Activated B cell treated with CpG ODN at 0.5 μM for 24 hours (primary cell): ENCODE measurements around the gene RXRA. TPM values are rescaled to one million over a fixed set of nuclear protein-coding genes. Genes with fewer than 3 reads are reported as not detected.

Experiments used
- ATAC-seq: fragments of 200-7000 bp; cut with Tn5 transposase; one replicate; pipeline ENCODE4 v1.10.0; 2021; ENCODE audit warnings: low read depth, mild to moderate bottlenecking, moderate library complexity
- CTCF ChIA-PET: fragments of 350-600 bp; sonication (Branson Sonifier 250); formaldehyde crosslinking; loops from one replicate; lab custom pipeline; 2021; ENCODE audit warnings: antibody characterized with exemption; lab: Charles Lee
- POLR2A ChIA-PET: fragments of 350-600 bp; sonication (Branson Sonifier 250); formaldehyde crosslinking; loops from one replicate; lab custom pipeline; 2021; ENCODE audit warnings: antibody characterized with exemption; lab: Charles Lee
- DNase-seq: peaks from one replicate; pipeline ENCODE4 v3.0.0; 2022
- H3K27ac Mint-ChIP-seq: one replicate; pipeline ENCODE4 v1.8.0; 2020; ENCODE audit warnings: mixed read lengths
- H3K27me3 Mint-ChIP-seq: one replicate; pipeline ENCODE4 v1.8.0; 2021; ENCODE audit warnings: mixed read lengths
- H3K36me3 Mint-ChIP-seq: one replicate; pipeline ENCODE4 v1.8.0; 2021; ENCODE audit warnings: low read depth, mixed read lengths
- H3K4me1 Mint-ChIP-seq: one replicate; pipeline ENCODE4 v1.8.0; 2021; ENCODE audit warnings: mixed read lengths
- H3K4me3 Mint-ChIP-seq: one replicate; pipeline ENCODE4 v1.8.0; 2020; ENCODE audit warnings: mild to moderate bottlenecking, mixed read lengths
- H3K9me3 Mint-ChIP-seq: one replicate; pipeline ENCODE4 v1.8.0; 2020; ENCODE audit warnings: mixed read lengths
- CTCF ChIP-seq: fragments of 200-600 bp; IDR thresholded peaks from one replicate; pipeline ENCODE4 v1.8.0; 2022; ENCODE audit warnings: antibody characterized with exemption, mild to moderate bottlenecking
- intact Hi-C: fragments of 100-400 bp; cut with micrococcal nuclease; formaldehyde crosslinking; loops from one replicate; pipeline ENCODE4 v1.15.1; 2024
- total RNA-seq: library from RNA; stranded (reverse); gene quantifications from 2 replicates; pipeline ENCODE4 v1.2.3, GENCODE V29; 2022

The RXRA gene
- total RNA-seq, 1 donor from 2014 or later = 5.0 TPM

DNA sequence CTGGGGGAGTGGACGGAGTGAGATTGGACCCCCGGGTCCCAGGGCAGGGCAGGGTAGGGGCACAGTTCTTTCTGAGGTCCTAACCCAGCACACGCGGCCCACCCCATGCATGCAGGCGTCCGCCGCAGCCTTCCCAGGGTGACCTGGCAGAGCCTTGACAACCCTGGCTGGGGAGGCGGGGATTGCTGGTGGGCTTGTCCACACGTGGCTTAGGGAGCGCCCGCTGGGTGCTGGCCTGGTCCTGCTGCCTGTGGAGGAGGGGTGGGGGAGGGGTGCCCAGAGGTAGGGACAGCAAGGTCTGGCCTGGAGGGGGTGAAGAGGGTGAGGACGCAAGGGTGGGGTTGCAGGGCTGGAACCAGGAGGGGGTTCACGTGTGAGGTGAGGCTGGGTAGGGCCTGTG, 6.0 kb downstream of the RXRA start:
- TF ChIP-seq CTCF = no peak
- ChIA-PET POLR2A (no interaction called here), CTCF (no interaction called here)
- no peaks in the 10 kb centered on the region for H3K9me3 Mint-ChIP-seq
- ATAC-seq (no peak), DNase-seq (no peak)
- no peak overlapping the region for H3K4me3 Mint-ChIP-seq
- no peaks in the 10 kb centered on the region for H3K36me3 Mint-ChIP-seq
- intact Hi-C loops = no loop called here
- no peaks in the 10 kb centered on the region for H3K27me3 Mint-ChIP-seq
- no peak overlapping the region for H3K27ac Mint-ChIP-seq
- peaks cover 8% of the 10 kb centered on the region for H3K4me1 Mint-ChIP-seq

DNA sequence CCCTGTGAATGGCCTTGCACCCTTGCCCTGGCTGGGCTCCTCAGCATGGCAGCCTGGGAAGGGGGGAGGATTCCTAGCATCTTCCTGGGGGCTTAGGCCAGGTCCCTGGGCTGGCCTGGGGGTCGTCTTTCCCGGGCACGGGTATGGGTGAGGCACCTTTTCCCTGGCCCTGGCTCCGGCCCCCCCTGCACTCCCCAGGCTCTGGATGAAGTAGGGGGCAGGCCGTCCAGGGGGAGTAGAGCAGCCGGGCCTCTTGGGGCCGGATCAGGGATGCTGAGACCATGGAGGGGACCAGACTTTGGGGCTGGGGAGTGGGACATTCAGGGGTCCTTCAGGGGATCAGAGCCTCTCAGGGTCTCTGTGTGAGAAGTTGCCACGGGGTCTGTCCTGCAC, 6.6 kb downstream of the RXRA start:
- intact Hi-C loops = no loop called here
- ATAC-seq = no peak

GRCh38 chr9:134333234-134333873, 7.1 kb downstream of the RXRA start:
- Mint-ChIP-seq H3K4me1 (peaks cover 7% of the 10 kb centered on the region), H3K4me3 (no peak overlapping the region), H3K27ac (no peak overlapping the region), H3K36me3 (no peaks in the 10 kb centered on the region), H3K27me3 (no peaks in the 10 kb centered on the region), H3K9me3 (no peaks in the 10 kb centered on the region)
- ATAC-seq = no peak
- ChIA-PET CTCF (no interaction called here), POLR2A (no interaction called here)
- intact Hi-C loops = no loop called here
- DNase-seq = no peak
- TF ChIP-seq CTCF = no peak

More for the DNA sequence above, 6.6 kb downstream of the RXRA start:
- Mint-ChIP-seq H3K4me3 (no peak overlapping the region), H3K4me1 (peaks cover 7% of the 10 kb centered on the region), H3K27ac (no peak overlapping the region), H3K9me3 (no peaks in the 10 kb centered on the region), H3K36me3 (no peaks in the 10 kb centered on the region), H3K27me3 (no peaks in the 10 kb centered on the region)
- no peak for TF ChIP-seq CTCF
- no peak for DNase-seq
- ChIA-PET POLR2A (no interaction called here), CTCF (no interaction called here)

DNA sequence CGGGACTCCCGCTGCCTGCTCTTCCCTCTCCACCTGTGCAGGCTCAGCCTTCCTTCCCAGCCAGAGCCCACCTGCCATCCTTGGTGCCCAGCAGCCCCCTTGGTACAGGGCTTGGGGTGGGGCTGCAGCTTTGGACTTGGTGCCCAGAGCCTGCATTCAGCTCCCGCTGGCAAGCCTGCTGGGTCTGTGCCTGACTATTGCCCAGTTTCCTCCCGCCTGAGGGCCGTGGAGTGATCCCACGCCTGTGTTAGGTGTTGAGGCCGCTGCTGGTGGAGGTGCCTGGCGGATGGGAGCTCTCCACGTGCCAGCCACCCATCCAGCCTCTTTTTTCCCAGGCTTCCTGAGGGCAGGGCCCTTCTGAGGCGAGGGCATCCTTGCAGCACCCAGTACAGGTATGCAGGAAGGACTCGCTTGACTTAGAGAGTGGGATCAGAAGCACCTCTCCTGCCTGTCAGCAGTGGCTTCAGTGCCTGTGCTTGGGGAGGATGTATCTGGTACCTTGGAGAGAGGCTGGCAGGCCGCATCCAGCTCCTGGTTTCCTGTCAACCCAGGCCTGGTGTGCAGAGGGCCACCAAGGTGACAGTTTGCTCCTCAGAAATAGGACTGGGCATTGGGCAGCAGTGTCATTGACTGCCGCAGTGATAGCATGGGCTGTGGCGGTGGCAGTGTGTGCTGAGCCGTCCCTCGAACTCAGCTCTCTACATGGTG, 7.8 kb downstream of the RXRA start:
- ChIA-PET POLR2A (no interaction called here), CTCF (no interaction called here)
- no peak for TF ChIP-seq CTCF
- intact Hi-C loops = no loop called here
- Mint-ChIP-seq H3K4me3 (no peak overlapping the region), H3K4me1 (peaks cover 7% of the 10 kb centered on the region), H3K27ac (no peak overlapping the region), H3K27me3 (no peaks in the 10 kb centered on the region), H3K36me3 (no peaks in the 10 kb centered on the region), H3K9me3 (no peaks in the 10 kb centered on the region)
- DNase-seq (no peak), ATAC-seq (no peak)

GRCh38 chr9:134335061-134335460, 8.8 kb downstream of the RXRA start:
- Mint-ChIP-seq H3K9me3 (no peaks in the 10 kb centered on the region), H3K27ac (no peak overlapping the region), H3K27me3 (no peaks in the 10 kb centered on the region), H3K4me3 (no peak overlapping the region), H3K4me1 (peaks cover 3% of the 10 kb centered on the region), H3K36me3 (no peaks in the 10 kb centered on the region)
- ChIA-PET POLR2A (no interaction called here), CTCF (no interaction called here)
- no peak for TF ChIP-seq CTCF
- DNase-seq = no peak
- ATAC-seq = no peak
- intact Hi-C loops = no loop called here
